ENCODE results near the gene SNORC. TPM values are rescaled to one million over a fixed set of nuclear protein-coding genes. Genes with fewer than 3 reads are reported as not detected.

Gene SNORC
- polyA plus RNA-seq, 2 donors: 1.0 to 2.4 TPM

GRCh38 chr2:232863996-232864395 is 6.1 kb upstream of the SNORC start:
- Histone ChIP-seq H3K27me3 (ENCODE audit: control insufficient read depth in 1 of 2, insufficient read depth in 2 of 2, low read length in 2 of 2) (no peaks in the 10 kb centered on the region), H3K4me3 (ENCODE audit: low read depth in 1 of 2, low read length in 2 of 2) (no peak overlapping the region), H3K4me1 (ENCODE audit: control insufficient read depth in 2 of 2, insufficient read depth in 2 of 2, low read length in 1 of 2) (no peaks in the 10 kb centered on the region), H3K27ac (ENCODE audit: low read depth in 2 of 2, low read length in 1 of 2) (no peak overlapping the region), H3K36me3 (ENCODE audit: control insufficient read depth in 2 of 2, insufficient read depth in 2 of 2, low read length in 1 of 2) (peaks cover 3 to 4% of the 10 kb centered on the region in 2 donors), H3K9me3 (ENCODE audit: control insufficient read depth in 2 of 2, insufficient read depth in 1 of 2, low read depth in 1 of 2, low read length in 1 of 2) (no peaks in the 10 kb centered on the region)
- 84 to 88% methylated on average over 2 of the region's 2 CpGs for WGBS, 2 donors

- Histone ChIP-seq H3K27me3 (ENCODE audit: control insufficient read depth in 1 of 2, insufficient read depth in 2 of 2, low read length in 2 of 2) (no peaks in the 10 kb centered on the region), H3K27ac (ENCODE audit: low read depth in 2 of 2, low read length in 1 of 2) (no peak overlapping the region), H3K4me3 (ENCODE audit: low read depth in 1 of 2, low read length in 2 of 2) (no peak overlapping the region), H3K4me1 (ENCODE audit: control insufficient read depth in 2 of 2, insufficient read depth in 2 of 2, low read length in 1 of 2) (no peaks in the 10 kb centered on the region), H3K36me3 (ENCODE audit: control insufficient read depth in 2 of 2, insufficient read depth in 2 of 2, low read length in 1 of 2) (peaks cover 0 to 3% of the 10 kb centered on the region in 2 donors), H3K9me3 (ENCODE audit: control insufficient read depth in 2 of 2, insufficient read depth in 1 of 2, low read depth in 1 of 2, low read length in 1 of 2) (no peaks in the 10 kb centered on the region)
- 93 to 100% methylated on average over 1 of the region's 1 CpG for WGBS, 2 donors
These were observed 4.9 kb upstream of the SNORC start for GRCh38 chr2:232865165-232865564.

DNA sequence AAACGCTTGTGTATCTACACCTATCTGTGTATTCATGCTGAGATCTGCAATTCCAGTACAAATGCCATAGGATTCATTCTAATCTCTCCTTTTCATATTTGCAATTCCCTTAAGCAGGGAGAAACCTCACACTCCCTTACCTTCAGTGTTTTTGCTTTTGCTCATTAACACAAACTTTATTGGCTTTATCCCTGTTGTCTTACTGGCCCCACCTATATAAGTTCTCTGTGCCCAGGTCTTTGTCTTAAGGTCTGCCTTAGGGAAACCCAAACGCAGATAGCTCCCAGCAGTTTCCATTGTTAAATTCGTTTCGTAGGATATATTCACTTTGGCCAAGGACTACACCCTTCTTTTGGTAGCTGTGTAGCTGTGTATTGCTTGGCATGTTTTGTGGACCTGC is 4.0 kb upstream of the SNORC start:
- Histone ChIP-seq H3K36me3 (ENCODE audit: control insufficient read depth in 2 of 2, insufficient read depth in 2 of 2, low read length in 1 of 2) (peaks cover 0 to 3% of the 10 kb centered on the region in 2 donors), H3K4me3 (ENCODE audit: low read depth in 1 of 2, low read length in 2 of 2) (no peak overlapping the region), H3K4me1 (ENCODE audit: control insufficient read depth in 2 of 2, insufficient read depth in 2 of 2, low read length in 1 of 2) (no peaks in the 10 kb centered on the region), H3K9me3 (ENCODE audit: control insufficient read depth in 2 of 2, insufficient read depth in 1 of 2, low read depth in 1 of 2, low read length in 1 of 2) (no peaks in the 10 kb centered on the region), H3K27me3 (ENCODE audit: control insufficient read depth in 1 of 2, insufficient read depth in 2 of 2, low read length in 2 of 2) (no peaks in the 10 kb centered on the region), H3K27ac (ENCODE audit: low read depth in 2 of 2, low read length in 1 of 2) (no peak overlapping the region)
- 66 to 73% methylated on average over 4 of the region's 4 CpGs for WGBS, 2 donors

DNA sequence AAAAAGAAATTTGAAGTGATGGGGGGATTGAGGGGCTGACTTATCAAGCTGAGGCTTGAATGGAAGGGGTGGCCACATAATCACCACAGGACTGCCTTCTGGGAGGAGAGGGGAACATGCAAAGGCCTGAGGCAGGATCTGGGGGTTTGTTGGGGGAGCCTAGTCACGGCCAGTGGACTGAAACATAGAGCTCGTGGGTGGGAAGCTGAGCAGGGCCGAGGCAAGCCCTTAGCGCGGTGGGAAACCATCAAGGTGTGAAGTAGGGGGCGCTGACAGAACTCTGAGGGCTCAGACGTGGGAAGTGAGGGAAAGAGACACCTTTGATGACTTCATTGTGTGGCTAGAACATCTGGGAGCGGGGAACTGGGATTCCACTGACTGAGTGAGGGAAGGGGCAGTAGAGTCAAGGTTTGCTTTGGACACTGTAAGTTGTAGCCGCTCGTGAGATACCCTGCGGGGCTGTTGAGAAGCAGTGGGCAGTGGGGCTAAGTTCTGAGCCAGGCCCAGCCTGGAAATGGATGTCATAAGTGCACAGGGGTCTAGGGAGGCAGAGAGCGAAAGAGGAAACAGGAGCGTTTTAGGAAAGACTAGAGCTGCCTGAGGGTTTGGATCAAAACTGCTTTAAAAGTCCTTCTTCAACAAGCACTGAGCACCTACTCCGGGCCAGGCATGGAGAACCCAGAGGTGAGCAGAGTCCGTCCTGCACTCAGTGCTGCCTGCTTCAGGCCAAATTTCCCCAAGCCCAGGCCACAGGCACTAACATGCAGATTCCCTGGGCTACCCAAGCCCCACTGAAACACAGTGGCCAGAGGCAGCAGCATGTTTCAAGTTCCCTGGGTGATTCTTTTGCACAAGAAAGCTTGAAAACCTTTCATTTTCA is 686 bp upstream of the SNORC start:
- no peaks in the 10 kb centered on the region for H3K4me1 ChIP-seq (ENCODE audit: control insufficient read depth in 2 of 2, insufficient read depth in 2 of 2, low read length in 1 of 2)
- no peaks in the 10 kb centered on the region for H3K36me3 ChIP-seq (ENCODE audit: control insufficient read depth in 2 of 2, insufficient read depth in 2 of 2, low read length in 1 of 2)
- H3K4me3 ChIP-seq (ENCODE audit: low read depth in 1 of 2, low read length in 2 of 2): no peak overlapping the region
- no peaks in the 10 kb centered on the region for H3K9me3 ChIP-seq (ENCODE audit: control insufficient read depth in 2 of 2, insufficient read depth in 1 of 2, low read depth in 1 of 2, low read length in 1 of 2)
- H3K27me3 ChIP-seq (ENCODE audit: control insufficient read depth in 1 of 2, insufficient read depth in 2 of 2, low read length in 2 of 2): no peaks in the 10 kb centered on the region
- H3K27ac ChIP-seq (ENCODE audit: low read depth in 2 of 2, low read length in 1 of 2): no peak overlapping the region
- 70 to 71% methylated on average over 15 of the region's 15 CpGs for WGBS, 2 donors

DNA sequence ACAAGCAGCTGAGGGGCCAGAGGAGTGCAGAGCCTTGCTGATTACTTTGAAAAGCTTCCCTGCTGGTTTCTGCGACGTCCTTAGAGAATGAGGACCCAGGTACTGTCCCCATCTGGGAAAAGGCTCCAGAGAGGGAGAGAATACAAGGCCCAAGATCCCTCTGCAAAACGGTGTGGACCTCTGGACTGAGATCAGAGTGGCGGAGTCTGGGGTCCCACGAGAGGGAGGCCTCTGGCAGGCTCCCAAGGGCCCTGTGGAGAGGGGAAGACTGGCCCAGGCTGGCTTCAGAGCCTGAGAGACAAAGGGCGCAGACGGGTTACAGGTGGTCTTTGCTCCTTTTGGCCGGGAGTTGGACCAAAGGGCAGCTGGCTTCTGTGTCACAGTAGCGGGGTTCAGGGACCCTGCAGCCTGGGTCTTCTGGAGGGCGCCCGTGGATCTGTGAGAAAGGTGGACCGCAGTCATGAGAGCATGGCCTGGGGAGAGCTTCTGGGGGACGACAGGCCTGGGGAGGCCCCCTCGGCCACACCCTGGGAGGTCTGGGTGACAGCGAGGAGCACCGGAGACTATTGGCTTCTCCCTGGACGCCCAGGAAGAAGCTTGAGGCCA is 805 bp downstream of the SNORC start:
- 82 to 85% methylated on average over 17 of the region's 17 CpGs for WGBS, 2 donors
- H3K4me3 ChIP-seq (ENCODE audit: low read depth in 1 of 2, low read length in 2 of 2): no peak overlapping the region

GRCh38 chr2:232871418-232871834 is 1.4 kb downstream of the SNORC start:
- WGBS, 2 donors: 76 to 80% methylated on average over 15 of the region's 15 CpGs
- no peak overlapping the region for H3K27ac ChIP-seq (ENCODE audit: low read depth in 2 of 2, low read length in 1 of 2)

More for the DNA sequence above, 805 bp downstream of the SNORC start:
- Histone ChIP-seq H3K36me3 (ENCODE audit: control insufficient read depth in 2 of 2, insufficient read depth in 2 of 2, low read length in 1 of 2) (no peaks in the 10 kb centered on the region), H3K27me3 (ENCODE audit: control insufficient read depth in 1 of 2, insufficient read depth in 2 of 2, low read length in 2 of 2) (no peaks in the 10 kb centered on the region), H3K9me3 (ENCODE audit: control insufficient read depth in 2 of 2, insufficient read depth in 1 of 2, low read depth in 1 of 2, low read length in 1 of 2) (no peaks in the 10 kb centered on the region), H3K27ac (ENCODE audit: low read depth in 2 of 2, low read length in 1 of 2) (no peak overlapping the region), H3K4me1 (ENCODE audit: control insufficient read depth in 2 of 2, insufficient read depth in 2 of 2, low read length in 1 of 2) (peaks cover 0 to 3% of the 10 kb centered on the region in 2 donors)

DNA sequence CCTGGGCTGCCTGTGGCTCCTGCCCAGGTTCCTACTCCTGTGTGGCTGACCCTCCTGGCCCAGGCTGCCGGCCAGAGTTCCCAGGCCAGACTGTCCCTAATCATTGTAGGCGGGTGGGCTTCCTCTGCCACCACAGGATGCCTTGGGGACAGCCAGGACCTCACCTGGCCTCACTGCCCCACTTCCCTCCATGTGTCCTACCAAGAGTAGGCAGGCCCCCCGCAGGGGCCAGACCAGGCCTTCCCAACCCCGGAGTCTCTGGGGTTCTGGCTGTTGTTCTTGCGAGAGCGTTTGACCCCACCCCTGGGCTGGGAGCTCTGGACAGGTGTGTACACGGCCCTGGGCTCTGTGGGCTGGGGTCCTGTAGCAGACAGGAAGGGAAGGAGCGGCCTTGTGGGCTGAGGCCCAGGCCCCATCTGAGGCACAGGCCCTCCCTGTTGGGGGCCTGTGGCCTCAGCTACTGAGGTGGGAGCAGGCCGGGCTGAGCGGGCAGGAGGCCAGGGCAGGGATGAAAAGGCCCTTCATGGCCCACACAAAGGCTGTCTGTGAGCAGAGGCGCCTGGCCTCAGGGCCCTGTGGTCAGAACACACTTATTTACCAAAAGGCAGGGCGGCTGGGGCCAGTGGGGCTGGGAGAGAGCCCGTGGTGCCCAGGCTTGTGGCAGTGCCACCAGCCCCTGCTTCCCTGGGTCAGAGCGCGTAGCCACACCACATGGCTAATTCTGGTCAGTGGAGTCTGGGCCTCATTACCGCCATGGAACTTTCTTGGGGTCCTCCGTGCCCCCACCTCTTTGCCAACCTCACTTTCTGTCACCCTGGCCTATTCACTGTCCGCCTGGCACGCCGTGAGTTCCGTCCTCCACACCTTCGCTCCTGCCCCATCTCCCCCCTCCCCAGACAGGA is 2.0 kb downstream of the SNORC start:
- H3K27me3 ChIP-seq (ENCODE audit: control insufficient read depth in 1 of 2, insufficient read depth in 2 of 2, low read length in 2 of 2): no peaks in the 10 kb centered on the region
- H3K27ac ChIP-seq (ENCODE audit: low read depth in 2 of 2, low read length in 1 of 2): no peak overlapping the region
- no peak overlapping the region for H3K4me3 ChIP-seq (ENCODE audit: low read depth in 1 of 2, low read length in 2 of 2)
- peaks cover 3% of the 10 kb centered on the region in 2 donors for H3K4me1 ChIP-seq (ENCODE audit: control insufficient read depth in 2 of 2, insufficient read depth in 2 of 2, low read length in 1 of 2)
- H3K36me3 ChIP-seq (ENCODE audit: control insufficient read depth in 2 of 2, insufficient read depth in 2 of 2, low read length in 1 of 2): no peaks in the 10 kb centered on the region
- WGBS, 2 donors: 87 to 90% methylated on average over 22 of the region's 22 CpGs
- no peaks in the 10 kb centered on the region for H3K9me3 ChIP-seq (ENCODE audit: control insufficient read depth in 2 of 2, insufficient read depth in 1 of 2, low read depth in 1 of 2, low read length in 1 of 2)

More at GRCh38 chr2:232871418-232871834, 1.4 kb downstream of the SNORC start:
- Histone ChIP-seq H3K4me3 (ENCODE audit: low read depth in 1 of 2, low read length in 2 of 2) (no peak overlapping the region), H3K27me3 (ENCODE audit: control insufficient read depth in 1 of 2, insufficient read depth in 2 of 2, low read length in 2 of 2) (no peaks in the 10 kb centered on the region), H3K4me1 (ENCODE audit: control insufficient read depth in 2 of 2, insufficient read depth in 2 of 2, low read length in 1 of 2) (peaks cover 3% of the 10 kb centered on the region in 2 donors), H3K36me3 (ENCODE audit: control insufficient read depth in 2 of 2, insufficient read depth in 2 of 2, low read length in 1 of 2) (no peaks in the 10 kb centered on the region), H3K9me3 (ENCODE audit: control insufficient read depth in 2 of 2, insufficient read depth in 1 of 2, low read depth in 1 of 2, low read length in 1 of 2) (no peaks in the 10 kb centered on the region)

DNA sequence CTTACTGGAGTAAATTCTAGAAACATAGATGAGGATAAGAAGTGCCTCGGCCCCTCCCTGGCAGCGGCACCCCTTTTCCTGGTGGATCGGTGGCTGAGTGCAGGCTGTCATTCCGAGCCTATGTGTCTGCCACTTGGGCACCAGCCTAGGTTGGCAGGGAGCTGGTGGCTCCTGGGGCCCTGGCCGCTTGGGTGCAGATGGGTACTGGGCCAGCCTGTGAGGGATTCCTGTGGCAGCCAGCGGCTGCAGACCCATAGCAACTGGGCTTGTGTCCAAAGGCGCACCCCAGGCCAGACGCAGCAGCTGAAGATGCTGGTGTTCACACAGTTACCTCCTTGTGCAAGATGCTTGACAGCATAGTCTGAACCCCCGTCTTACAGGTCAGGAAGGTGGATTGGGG is 2.8 kb downstream of the SNORC start:
- Histone ChIP-seq H3K27ac (ENCODE audit: low read depth in 2 of 2, low read length in 1 of 2) (no peak overlapping the region), H3K9me3 (ENCODE audit: control insufficient read depth in 2 of 2, insufficient read depth in 1 of 2, low read depth in 1 of 2, low read length in 1 of 2) (no peaks in the 10 kb centered on the region), H3K27me3 (ENCODE audit: control insufficient read depth in 1 of 2, insufficient read depth in 2 of 2, low read length in 2 of 2) (no peaks in the 10 kb centered on the region), H3K4me3 (ENCODE audit: low read depth in 1 of 2, low read length in 2 of 2) (no peak overlapping the region), H3K4me1 (ENCODE audit: control insufficient read depth in 2 of 2, insufficient read depth in 2 of 2, low read length in 1 of 2) (peaks cover 3% of the 10 kb centered on the region in 2 donors), H3K36me3 (ENCODE audit: control insufficient read depth in 2 of 2, insufficient read depth in 2 of 2, low read length in 1 of 2) (no peaks in the 10 kb centered on the region)
- WGBS, 2 donors: 88 to 95% methylated on average over 9 of the region's 9 CpGs

- 86 to 90% methylated on average over 9 to 14 of the region's 14 CpGs for WGBS, 2 donors
- H3K4me1 ChIP-seq (ENCODE audit: control insufficient read depth in 2 of 2, insufficient read depth in 2 of 2, low read length in 1 of 2): peaks cover 3% of the 10 kb centered on the region in 2 donors
- no peak overlapping the region for H3K27ac ChIP-seq (ENCODE audit: low read depth in 2 of 2, low read length in 1 of 2)
- H3K9me3 ChIP-seq (ENCODE audit: control insufficient read depth in 2 of 2, insufficient read depth in 1 of 2, low read depth in 1 of 2, low read length in 1 of 2): no peaks in the 10 kb centered on the region
- no peaks in the 10 kb centered on the region for H3K36me3 ChIP-seq (ENCODE audit: control insufficient read depth in 2 of 2, insufficient read depth in 2 of 2, low read length in 1 of 2)
- H3K27me3 ChIP-seq (ENCODE audit: control insufficient read depth in 1 of 2, insufficient read depth in 2 of 2, low read length in 2 of 2): no peaks in the 10 kb centered on the region
- H3K4me3 ChIP-seq (ENCODE audit: low read depth in 1 of 2, low read length in 2 of 2): no peak overlapping the region
These were observed 3.3 kb downstream of the SNORC start for GRCh38 chr2:232873292-232873908.

Measured in esophagus (tissue), 2 donors.